BJ (cell line): ENCODE data around the gene ALG14. TPM values are rescaled to one million over a fixed set of nuclear protein-coding genes. Genes with fewer than 3 reads are reported as not detected.

Experiments
- CTCF ChIA-PET: fragments of 350-600 bp; formaldehyde crosslinking; extraction: SDS; loops from one replicate; lab custom pipeline; 2021; ENCODE audit warnings: antibody characterized with exemption, inconsistent platforms; lab: Yijun Ruan, JAX
- POLR2A ChIA-PET: fragments of 300-600 bp; sonication (Branson Sonifier 250); formaldehyde crosslinking; extraction: SDS; loops from one replicate; lab custom pipeline; 2021; ENCODE audit warnings: antibody characterized with exemption; lab: Charles Lee
- DNase-seq: peaks from one replicate; pipeline ENCODE4 v3.0.0-alpha.2; 2011; ENCODE audit warnings: low read depth
- H3K27me3 ChIP-seq: 2 replicates; pipeline ENCODE4 v1.6.0; 2011; ENCODE audit warnings: low read length; ENCODE audit not compliant: control insufficient read depth, insufficient read depth
- H3K36me3 ChIP-seq: 2 replicates; pipeline ENCODE4 v1.5.1; 2011; ENCODE audit warnings: low read length; ENCODE audit not compliant: control insufficient read depth, insufficient read depth
- H3K4me3 ChIP-seq: 2 replicates; pipeline ENCODE4 v1.5.1; 2011; ENCODE audit warnings: low read depth, mild to moderate bottlenecking, control low read depth, low read length
- polyA plus RNA-seq: library from polyadenylated mRNA; depleted of rRNA; stranded (reverse); fragments of >200 nt; gene quantifications from 2 replicates; pipeline ENCODE4 v1.2.3, GENCODE V29; 2011; rRNA removed
- TF ChIP-seq, protein P1 (sequence below): IDR thresholded peaks from 2 replicates; pipeline ENCODE4 v1.5.1; 2011; ENCODE audit warnings: low read depth, mild to moderate bottlenecking, control low read depth, inconsistent platforms, low read length, moderate library complexity; ENCODE audit not compliant: insufficient read depth

Gene ALG14
- polyA plus RNA-seq, 1 experiment: 2.3 TPM

GRCh38 chr1:94925004-94925403 lies 147.7 kb downstream of the ALG14 start:
- TF ChIP-seq, protein P1, sequence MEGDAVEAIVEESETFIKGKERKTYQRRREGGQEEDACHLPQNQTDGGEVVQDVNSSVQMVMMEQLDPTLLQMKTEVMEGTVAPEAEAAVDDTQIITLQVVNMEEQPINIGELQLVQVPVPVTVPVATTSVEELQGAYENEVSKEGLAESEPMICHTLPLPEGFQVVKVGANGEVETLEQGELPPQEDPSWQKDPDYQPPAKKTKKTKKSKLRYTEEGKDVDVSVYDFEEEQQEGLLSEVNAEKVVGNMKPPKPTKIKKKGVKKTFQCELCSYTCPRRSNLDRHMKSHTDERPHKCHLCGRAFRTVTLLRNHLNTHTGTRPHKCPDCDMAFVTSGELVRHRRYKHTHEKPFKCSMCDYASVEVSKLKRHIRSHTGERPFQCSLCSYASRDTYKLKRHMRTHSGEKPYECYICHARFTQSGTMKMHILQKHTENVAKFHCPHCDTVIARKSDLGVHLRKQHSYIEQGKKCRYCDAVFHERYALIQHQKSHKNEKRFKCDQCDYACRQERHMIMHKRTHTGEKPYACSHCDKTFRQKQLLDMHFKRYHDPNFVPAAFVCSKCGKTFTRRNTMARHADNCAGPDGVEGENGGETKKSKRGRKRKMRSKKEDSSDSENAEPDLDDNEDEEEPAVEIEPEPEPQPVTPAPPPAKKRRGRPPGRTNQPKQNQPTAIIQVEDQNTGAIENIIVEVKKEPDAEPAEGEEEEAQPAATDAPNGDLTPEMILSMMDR: no peak
- Histone ChIP-seq H3K27me3 (no peaks in the 10 kb centered on the region), H3K36me3 (no peaks in the 10 kb centered on the region), H3K4me3 (peak overlapping the region; percentile 95)
- CTCF ChIA-PET: interaction anchor here (1.2 to 4.0 kb wide), 6 partner anchors 22 to 119 kb away, joined by 3 to 30 read pairs (median 8); no protein-coding TSS in a partner anchor
- DNase-seq: no peak
- POLR2A ChIA-PET: interaction anchor here (2.2 kb wide), 1 partner anchor 71 kb away, joined by 5 read pairs; no protein-coding TSS in a partner anchor

Other genes with a start within 250 kb of the ALG14 start
- gene CNN3, start 145.8 kb downstream of the ALG14 start, polyA plus RNA-seq: 169 and 217 TPM in 2 replicates
- 0.09 and 0.20 TPM in 2 replicates for gene TLCD4, start 44.4 kb upstream of the ALG14 start, polyA plus RNA-seq
- 11.1 and 15.6 TPM in 2 replicates for gene RWDD3, start 161.3 kb upstream of the ALG14 start, polyA plus RNA-seq